ENCODE results near the gene SLC22A23.

Gene SLC22A23

DNA sequence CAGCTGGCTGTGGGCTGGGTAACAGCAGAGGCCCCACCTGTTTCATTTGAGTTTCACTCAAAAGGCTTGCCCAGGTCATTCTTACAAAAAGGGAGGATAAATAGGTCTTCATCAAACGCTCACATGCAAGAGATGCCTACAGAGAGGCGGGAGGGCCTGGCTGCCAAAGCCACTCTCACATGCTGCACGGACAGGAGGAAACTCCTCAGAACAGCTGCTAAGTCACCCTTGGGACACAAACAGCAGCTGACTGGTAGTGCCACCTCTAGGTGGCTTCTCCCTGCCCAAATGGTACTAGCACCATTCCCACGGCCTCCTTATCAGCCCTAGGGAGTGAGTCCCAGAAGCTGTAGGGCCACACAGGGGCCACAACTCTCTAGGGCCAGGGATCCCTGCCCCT lies 23.8 kb downstream of the SLC22A23 start:
- TF ChIP-seq, protein P1, sequence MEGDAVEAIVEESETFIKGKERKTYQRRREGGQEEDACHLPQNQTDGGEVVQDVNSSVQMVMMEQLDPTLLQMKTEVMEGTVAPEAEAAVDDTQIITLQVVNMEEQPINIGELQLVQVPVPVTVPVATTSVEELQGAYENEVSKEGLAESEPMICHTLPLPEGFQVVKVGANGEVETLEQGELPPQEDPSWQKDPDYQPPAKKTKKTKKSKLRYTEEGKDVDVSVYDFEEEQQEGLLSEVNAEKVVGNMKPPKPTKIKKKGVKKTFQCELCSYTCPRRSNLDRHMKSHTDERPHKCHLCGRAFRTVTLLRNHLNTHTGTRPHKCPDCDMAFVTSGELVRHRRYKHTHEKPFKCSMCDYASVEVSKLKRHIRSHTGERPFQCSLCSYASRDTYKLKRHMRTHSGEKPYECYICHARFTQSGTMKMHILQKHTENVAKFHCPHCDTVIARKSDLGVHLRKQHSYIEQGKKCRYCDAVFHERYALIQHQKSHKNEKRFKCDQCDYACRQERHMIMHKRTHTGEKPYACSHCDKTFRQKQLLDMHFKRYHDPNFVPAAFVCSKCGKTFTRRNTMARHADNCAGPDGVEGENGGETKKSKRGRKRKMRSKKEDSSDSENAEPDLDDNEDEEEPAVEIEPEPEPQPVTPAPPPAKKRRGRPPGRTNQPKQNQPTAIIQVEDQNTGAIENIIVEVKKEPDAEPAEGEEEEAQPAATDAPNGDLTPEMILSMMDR (conservative IDR thresholded peaks at IDR 0.05; ENCODE audit: low read depth, low read length), result no peak
- no peak for DNase-seq (ENCODE audit: low read depth)
- H3K4me3 ChIP-seq (ENCODE audit: low read length), result no peak overlapping the region

DNA sequence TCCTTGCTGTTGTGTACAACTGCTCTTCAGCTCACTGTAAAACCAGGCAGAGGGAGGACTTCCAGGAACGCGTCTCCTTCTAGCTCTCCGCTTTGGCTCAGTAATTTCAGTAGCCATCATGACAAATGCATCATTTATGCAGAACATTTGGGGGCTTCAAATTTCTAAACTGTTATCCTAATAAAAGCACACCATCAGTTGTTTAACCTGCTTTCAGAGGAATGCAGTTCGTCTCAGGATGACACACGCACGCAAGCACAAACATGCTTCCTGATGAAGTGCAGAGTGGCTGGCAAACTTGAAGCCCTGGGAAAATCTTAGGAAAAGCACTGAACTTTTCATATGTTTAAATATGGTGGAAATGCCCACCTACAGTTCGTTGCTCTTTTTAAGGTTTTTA lies 24.4 kb downstream of the SLC22A23 start:
- DNase-seq (ENCODE audit: low read depth), result no peak
- TF ChIP-seq, protein P1 (conservative IDR thresholded peaks at IDR 0.05; ENCODE audit: low read depth, low read length), result no peak
- H3K4me3 ChIP-seq (ENCODE audit: low read length), result no peak overlapping the region

DNA sequence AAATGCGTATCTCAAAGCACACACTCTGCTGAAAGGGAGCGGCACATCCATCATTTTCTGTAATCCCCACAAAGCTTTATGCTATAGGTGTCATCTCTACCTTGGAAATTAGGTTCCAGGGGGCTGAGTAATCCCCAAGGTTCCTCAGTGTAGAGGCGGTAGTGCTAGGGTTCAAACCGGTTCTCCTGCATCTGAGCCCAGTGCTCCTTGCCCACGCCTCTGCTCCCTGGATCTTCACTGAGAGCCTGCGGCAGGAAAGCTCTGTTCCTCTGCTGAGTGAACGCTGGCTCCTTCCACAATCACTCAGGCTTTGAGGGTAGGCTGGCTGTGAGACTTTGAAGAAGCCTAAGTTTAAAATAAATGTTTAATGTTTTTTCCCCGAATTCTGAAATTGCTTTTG lies 24.9 kb downstream of the SLC22A23 start:
- no peak for DNase-seq (ENCODE audit: low read depth)
- no peak overlapping the region for H3K4me3 ChIP-seq (ENCODE audit: low read length)
- TF ChIP-seq, protein P1 (conservative IDR thresholded peaks at IDR 0.05; ENCODE audit: low read depth, low read length), result no peak

DNA sequence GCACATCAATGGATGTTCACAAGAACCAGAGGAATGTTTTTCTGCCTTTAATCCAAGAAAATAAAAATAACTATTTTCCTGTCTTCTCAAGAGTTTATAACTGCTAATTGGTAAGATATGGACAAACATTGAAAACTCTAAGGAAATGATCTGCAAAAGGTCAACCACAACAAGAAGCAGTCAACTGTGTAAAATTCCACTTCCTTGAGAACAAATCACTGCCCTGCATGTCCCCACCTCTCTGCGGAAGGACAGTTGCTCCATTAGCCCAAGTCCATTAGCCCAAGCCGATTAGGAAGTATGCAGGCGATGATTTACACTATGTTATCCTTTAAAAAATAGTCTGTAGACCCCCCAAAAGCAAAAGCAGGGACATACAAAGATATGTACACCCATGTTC lies 27.6 kb downstream of the SLC22A23 start:
- TF ChIP-seq, protein P1 (conservative IDR thresholded peaks at IDR 0.05; ENCODE audit: low read depth, low read length), result no peak
- DNase-seq (ENCODE audit: low read depth), result no peak
- no peak overlapping the region for H3K4me3 ChIP-seq (ENCODE audit: low read length)

DNA sequence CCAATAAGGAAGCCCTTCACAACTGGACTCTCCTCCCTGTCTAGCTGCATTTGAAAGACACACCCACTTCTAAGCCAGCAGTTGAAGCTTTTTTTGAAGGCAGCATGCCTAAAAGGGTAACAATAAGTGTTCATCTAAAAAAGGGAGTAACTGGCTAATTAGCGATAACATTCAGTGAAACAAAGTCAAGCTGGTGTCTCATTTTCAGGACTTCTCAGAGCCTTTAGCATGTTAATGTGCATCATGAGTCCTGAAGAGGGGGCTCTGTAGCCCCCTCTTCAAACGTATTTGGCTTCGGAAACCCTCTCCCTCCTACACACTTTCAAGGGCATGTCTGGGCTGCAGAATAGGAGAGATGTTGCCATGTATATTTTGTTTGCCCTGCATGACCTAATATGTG lies 28.1 kb downstream of the SLC22A23 start:
- H3K4me3 ChIP-seq (ENCODE audit: low read length), result no peak overlapping the region
- no peak for DNase-seq (ENCODE audit: low read depth)
- TF ChIP-seq, protein P1 (conservative IDR thresholded peaks at IDR 0.05; ENCODE audit: low read depth, low read length), result no peak

DNA sequence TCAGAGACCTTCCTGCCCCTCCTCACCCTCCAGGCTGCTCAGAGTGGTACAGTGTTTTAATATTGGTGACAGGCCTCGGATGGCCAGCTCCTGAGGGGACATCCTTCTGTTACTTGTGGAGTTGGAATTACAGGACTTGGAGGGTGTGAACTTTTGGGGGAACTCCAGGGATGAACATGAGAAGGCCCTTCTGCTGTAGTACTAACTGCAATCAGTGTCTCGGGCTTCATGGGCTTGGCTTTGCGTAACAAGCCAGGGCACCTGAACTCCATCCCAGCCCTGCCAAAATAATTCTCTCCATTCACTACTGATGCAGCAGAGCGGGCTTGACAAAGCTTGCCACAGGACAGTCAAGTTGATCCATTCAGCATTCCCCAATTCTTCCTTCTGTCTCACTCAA lies 28.6 kb downstream of the SLC22A23 start:
- TF ChIP-seq, protein P1 (conservative IDR thresholded peaks at IDR 0.05; ENCODE audit: low read depth, low read length), result no peak

DNA sequence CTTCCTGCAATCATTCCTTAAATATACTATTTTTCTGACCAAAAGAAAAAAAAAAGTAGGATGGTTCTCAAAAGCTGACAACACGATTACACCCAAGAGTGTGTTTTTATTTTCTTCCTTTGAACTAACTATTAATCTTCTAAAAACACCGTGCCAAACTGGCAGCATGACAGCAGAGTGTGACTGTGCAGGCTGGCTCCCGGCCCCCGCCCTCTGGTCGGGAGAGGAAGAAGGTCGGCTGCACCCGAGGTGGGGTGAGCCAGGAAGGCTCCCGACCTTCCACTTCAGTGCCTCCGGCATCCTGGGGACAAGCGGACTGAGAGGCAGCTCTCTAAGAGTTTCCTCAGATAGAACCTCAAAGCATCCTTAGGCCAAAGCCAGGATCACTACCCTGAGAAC lies 29.2 kb downstream of the SLC22A23 start:
- DNase-seq (ENCODE audit: low read depth), result no peak
- TF ChIP-seq, protein P1 (conservative IDR thresholded peaks at IDR 0.05; ENCODE audit: low read depth, low read length), result no peak
- H3K4me3 ChIP-seq (ENCODE audit: low read length), result no peak overlapping the region

More for the DNA sequence above, 28.6 kb downstream of the SLC22A23 start:
- no peak for DNase-seq (ENCODE audit: low read depth)
- no peak overlapping the region for H3K4me3 ChIP-seq (ENCODE audit: low read length)

Data from retinal pigment epithelial cell (primary cell).